Activated T-cell treated with anti-CD3 and anti-CD28 coated beads for 48 hours (primary cell): Measurements from ENCODE around the gene GOLGA8S.
"Not testable (repeated sequence)": the region's sequence is repeated elsewhere in the genome, so short reads cannot be mapped to it uniquely, and the experiment has no call there.

Experiments
- DNase-seq: peaks from one replicate; pipeline ENCODE4 v3.0.0-alpha.2; 2020; ENCODE audit warnings: low read depth

GOLGA8S gene, protein sequence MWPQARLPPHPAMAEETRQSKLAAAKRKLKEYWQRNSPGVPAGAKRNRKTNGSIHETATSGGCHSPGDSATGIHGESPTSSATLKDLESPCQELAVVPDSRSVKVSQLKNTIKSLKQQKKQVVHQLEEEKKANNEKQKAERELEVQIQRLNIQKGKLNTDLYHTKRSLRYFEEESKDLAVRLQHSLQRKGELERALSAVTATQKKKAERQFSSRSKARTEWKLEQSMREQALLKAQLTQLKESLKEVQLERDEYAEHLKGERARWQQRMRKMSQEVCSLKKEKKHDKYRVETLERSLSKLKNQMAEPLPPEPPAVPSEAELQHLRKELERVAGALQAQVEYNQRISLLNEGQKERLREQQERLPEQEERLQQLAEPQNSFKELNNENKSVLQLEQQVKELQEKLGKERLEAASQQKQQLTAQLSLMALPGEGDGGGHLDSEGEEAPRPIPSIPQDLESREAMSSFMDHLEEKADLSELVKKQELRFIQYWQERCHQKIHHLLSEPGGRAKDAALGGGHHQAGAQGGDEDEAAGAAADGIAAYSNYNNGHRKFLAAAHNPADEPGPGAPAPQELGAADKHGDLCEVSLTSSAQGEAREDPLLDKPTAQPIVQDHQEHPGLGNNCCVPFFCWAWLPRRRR

DNA sequence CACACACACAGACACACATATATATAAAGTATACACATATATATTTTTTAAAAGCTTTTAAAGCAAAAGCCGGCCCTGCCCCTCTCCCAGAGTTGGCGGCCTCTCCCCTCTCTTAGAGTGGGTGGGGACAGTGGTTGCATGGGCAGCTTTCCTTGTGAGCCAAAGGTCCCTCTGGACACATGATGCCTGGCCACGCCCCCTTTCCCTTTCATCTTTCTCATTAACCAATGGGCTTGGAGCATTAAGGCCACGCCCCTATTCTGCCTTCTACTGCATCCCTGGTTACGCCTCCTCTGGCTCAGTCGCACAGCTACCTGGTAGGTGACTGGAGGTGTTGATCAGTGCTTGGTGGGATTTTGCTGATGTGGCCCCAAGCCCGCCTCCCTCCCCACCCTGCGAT lies at the start of gene GOLGA8S:
Gene GOLGA8S (plus strand): TSS at position 301 of the 400 bp plus-strand sequence. CDS start 62 bp downstream, at position 363.
- not testable (repeated sequence) for DNase-seq

DNA sequence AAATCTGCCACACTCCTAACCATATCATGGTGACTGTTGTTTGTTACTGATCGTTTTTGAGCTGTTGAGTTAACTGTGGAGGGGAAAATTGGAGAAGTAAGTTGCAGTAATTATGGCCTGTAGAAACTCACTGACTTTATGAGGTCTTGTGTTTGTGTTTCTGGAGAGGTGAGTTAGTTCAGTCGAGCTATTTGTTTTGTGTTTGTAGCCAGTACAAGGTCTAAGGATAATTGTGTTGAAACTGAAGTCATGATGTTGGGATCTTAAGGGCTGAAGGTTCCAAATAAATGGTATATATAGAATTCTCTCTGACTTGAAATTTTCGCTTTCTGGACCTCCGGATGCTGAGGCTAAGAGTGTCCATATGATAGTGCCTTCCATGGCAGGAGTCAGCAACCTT lies 49.7 kb upstream of the GOLGA8S start:
- DNase-seq = not testable (repeated sequence)

DNA sequence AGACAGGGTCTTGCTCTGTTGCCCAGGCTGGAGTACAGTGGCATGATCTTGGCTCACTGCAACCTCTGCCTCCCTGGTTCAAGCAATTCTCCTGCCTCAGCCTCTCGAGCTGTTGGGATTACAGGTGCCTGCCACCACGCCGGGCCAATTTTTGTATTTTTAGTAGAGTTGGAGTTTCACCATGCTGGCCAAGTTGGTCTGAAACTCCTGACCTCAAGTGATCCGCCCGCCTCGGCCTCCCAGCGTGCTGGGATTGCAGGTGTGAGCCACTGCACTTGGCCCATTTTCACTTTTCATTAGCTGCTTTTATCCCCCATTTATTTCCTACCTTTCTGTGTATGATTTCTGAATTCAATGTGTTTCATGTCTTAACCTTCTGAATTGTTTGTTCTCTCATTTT lies 48.6 kb upstream of the GOLGA8S start:
- not testable (repeated sequence) for DNase-seq

DNA sequence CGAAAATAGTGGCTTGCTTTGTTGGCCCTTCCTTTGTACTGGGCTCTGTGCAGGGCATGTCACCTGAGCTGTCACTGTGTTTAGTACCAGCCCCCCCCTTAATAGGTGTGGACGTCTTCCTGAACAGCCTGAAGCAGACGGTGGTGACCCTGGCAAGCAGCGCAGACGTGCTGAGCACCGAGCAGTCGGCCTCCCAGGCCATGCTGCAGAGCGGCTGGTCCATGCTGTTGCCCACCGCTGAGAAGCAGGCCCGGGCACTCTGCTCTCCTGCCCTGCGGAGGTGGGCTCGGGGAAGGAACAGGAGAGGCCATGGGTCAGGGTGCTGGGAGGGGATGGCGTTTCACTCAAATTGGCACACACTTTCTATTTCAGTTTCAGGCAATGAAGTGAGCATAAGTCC lies 43.3 kb upstream of the GOLGA8S start:
- DNase-seq = not testable (repeated sequence)

DNA sequence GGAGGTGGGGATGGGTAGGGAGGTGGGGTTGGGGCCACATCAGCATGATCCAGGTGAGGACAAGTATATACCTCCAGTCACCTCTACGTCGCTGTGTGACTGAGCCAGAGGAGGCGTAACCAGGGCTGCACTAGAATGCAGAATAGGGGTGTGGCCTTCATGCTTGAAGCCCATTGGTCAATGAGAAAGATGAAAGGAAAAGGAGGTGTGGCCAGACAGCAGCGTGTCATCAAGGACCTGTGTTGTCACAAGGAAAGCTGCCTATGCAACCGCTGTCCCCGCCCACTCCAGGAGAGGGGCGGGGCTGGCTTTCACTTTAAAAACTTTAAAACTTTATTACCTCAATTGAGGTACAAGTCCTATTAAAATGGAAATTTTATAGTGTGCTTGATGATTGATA lies 20.5 kb upstream of the GOLGA8S start, which contains the start of gene GOLGA6L26:
Gene GOLGA6L26 (minus strand): TSS at position 101 of the 400 bp plus-strand sequence. CDS start 61 bp downstream, at position 40.
- DNase-seq = not testable (repeated sequence)

DNA sequence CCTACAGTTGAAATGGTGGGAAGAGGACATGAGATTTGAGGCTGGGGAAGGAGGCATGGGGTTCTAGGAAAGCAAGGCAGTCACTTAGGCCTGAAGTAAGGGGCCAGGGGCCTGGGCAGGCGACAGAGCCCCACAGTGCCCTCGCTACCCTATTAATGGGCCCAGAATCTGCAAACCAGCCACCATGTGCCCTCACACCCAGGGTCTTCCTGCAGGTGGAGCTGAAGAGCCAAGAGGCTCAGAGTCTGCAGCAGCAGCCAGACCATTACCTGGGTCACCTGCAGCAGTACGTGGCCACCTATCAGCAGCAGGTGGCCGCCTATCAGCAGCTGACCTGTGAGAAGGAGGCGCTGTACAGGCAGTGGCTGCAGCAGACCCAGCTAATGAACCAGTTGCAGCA lies 8.1 kb downstream of the GOLGA8S start:
- not testable (repeated sequence) for DNase-seq

DNA sequence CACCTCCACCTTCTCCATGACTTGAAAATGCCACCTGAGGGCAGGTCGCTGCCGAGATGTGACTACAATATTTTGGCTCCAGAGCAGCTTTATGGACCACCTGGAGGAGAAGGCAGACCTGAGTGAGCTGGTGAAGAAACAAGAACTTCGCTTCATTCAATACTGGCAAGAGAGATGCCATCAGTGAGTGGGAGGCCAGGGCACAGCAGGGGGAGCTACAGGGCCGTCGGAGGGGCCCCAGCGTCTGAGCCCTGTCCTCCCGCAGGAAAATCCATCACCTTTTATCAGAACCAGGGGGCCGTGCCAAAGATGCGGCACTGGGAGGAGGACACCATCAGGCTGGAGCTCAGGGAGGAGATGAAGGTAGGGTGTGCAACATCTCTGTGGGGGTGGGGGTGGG lies 9.7 kb downstream of the GOLGA8S start:
- not testable (repeated sequence) for DNase-seq

DNA sequence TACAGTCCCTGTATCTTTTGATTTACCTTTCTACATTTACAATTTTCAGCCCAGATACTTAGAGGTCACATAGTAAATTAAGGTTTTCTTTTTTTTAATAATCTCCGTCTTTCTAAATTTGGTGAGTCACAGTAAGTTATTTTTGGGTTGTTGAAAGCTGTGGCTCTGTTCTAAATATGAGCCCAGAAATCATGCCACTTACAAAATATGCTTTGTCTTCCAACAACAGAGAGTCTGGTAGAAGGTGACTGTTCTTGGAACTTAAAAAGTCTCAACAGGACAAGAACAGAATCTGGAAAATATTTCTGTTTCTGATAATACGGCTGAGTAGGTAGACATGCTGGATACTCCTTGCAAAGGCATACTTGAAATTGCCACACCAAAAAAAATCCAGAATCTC lies 16.0 kb downstream of the GOLGA8S start:
- no peak for DNase-seq

DNA sequence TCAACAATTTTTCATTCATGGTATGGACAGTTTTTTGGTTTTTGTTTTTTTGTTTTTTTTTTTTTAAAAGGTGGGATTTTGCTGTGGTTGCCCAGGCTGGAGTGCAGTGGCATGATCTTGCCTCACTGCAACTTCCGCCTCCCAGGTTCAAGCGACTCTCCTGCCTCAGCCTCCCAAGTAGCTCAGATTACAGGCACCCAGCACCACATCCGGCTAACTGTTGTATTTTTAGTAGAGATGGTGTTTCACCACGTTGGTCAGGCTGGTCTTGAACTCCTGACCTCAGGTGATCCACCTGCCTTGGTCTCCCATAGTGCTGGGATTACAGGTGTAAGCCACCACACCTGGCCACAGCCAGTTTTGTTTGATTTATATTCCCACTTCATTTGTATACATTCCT lies 16.6 kb downstream of the GOLGA8S start:
- not testable (repeated sequence) for DNase-seq

DNA sequence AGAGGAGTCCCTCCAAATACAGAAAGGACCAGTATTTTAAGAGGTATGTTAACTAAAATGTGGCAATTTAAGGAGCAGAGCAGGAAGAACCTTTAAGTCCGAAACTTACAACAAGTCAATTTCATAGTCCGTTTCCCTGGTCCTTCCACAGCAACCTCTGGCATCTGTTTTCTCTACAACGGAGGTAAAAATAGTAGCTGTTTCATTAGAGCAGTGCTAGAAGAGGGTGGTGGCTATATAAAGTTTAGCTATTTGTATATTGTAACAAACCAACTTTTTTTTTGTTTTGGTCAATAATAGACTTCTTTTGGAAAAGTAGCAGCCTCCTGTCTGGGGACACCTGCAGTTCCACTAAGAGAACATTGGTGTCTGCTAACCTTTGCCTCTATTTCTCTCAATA lies 17.3 kb downstream of the GOLGA8S start:
- not testable (repeated sequence) for DNase-seq

DNA sequence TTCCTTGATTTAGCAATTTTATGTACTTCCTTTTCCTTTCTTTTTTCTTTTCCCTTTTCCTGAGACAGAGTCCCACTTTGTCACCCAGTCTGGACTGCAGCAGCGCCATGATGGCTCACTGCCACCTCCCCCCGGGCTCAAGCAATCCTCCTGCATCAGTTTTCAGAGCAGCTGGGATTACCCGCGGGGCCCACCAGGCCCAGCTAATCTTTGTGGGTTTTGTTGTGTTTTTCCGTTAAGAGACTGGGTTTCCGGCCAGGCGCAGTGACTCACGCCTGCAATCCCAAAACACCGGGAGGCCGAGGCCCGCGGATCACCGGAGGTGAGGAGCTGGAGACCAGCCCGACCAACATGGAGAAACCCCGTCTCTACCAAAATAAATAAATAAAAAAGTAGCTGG lies 17.7 kb downstream of the GOLGA8S start:
- DNase-seq = no peak

DNA sequence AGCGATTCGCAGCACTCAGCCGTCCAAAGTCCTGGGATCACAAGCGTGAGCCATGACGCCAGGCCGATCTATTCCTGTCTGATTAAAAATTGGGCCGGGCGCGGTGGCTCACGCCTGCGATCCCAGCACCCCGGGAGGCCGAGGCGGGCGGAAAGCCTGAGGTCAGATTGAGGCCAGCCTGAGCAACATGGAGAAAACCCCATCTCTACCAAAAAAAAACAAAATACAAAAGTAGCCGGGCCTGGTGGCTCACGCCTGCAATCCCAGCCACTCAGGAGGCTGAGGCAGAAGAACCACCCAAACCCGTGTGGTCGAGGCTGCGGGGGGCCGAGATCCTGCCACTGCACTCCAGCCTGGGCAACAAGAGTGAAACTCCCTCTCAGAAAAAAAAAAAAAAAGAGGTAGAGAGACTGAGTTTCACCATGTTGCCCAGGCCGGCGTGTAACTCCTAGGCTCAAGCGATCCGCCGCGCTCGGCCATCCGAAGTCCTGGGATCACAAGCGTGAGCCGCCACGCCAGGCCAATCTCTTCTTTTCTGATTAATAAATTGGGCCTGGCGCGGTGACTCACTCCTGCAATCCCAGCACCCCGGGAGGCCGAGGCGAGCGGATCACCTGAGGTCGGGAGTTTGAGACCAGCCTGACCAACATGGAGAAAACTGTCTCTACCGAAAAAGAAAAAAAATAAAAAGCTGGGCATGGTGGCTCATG lies 18.5 kb downstream of the GOLGA8S start:
- DNase-seq = not testable (repeated sequence)

DNA sequence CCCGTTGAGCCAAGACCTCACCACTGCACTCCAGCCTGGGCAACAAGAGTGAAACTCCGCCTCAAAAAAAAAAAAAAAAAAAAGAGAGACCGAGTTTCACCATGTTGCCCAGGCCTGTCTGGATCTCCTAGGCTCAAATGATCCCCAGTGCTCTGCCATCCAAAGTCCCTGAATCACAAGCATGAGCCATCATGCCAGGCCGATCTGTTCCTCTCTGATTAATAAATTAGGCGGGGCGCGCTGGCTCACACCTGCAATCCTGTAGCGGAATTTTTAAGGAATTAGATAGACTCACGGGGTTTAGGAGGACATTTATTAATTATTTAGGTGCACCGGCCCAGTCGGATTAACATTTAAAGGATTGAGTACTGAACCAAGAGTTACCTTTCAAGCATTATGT lies 19.7 kb downstream of the GOLGA8S start:
- DNase-seq = not testable (repeated sequence)

DNA sequence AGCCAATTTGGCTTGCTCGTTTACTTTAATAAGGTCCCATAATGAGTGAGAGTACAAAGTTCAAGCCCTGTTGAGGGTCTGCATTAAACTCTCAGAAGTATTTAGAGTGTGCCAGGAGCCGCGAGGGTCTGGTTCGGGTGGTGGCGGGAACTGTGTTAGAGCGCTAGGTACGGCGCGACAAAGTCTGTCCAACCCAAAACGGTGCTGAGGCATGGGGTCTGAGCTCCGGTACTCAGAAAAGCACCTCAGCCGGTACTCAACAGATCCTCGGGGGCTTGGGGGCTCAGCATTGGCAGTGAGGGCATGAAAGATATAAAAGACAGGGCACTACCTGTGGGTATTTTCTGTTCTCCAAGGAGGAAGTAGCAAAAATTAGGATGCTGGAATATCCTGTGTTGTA lies 24.4 kb downstream of the GOLGA8S start:
- DNase-seq = not testable (repeated sequence)

DNA sequence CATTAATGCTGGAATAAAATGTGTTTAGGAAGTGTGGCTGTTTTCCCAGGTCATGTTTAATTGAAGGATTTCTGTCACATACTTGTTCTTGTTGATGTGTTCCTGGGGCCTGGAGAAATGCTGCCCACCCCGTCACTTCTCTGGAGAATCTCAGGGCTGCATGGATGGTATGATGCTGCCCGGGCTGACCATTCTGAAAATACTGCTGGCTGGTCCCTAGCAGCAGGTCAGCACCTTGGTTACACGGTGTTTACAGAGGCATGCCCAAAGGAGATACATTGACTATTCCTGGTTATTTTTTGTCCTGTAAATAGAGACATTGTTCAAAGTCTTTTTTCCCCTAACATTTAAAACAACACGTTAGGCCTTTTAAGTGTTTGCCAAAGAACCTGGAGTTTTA lies 26.2 kb downstream of the GOLGA8S start:
- DNase-seq = not testable (repeated sequence)

DNA sequence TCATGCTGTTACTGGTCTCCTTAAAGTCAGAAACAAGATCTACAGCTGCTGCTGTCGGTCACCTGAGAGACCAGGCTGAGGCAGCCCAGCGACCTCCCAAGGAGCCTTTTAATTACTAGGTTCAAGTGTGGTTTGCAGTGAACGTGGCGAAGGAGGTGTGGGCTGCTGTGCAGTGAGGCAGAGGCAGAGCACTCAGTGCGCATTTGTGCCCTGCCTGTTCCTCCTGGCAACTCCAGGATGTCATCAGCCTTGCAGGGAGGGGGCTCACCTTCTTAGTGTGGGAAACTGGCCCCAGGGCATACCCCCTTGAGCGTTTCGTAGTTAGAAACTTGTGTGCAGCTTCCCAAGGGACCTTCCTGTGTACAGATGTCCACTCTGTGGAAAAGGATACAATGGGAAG lies 26.6 kb downstream of the GOLGA8S start:
- DNase-seq = not testable (repeated sequence)

DNA sequence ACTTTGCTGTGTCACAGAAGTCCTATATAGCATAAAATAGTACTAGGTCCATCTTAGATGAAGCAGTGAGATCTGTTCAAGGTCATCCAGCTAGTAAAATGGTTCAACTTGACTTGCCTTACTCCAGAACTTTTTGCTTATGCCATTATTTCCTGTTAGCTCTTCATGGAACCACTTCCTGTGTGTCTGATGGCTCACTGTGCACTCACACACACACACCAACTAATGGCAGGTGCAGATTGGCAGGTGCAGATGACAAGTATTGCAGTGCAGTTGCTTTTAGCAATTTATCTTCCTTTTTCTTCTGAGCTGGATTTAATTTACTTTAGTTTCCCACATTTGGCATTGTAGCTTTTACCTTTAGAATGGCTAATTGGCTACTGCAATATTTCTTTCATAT lies 29.8 kb downstream of the GOLGA8S start:
- DNase-seq = no peak

DNA sequence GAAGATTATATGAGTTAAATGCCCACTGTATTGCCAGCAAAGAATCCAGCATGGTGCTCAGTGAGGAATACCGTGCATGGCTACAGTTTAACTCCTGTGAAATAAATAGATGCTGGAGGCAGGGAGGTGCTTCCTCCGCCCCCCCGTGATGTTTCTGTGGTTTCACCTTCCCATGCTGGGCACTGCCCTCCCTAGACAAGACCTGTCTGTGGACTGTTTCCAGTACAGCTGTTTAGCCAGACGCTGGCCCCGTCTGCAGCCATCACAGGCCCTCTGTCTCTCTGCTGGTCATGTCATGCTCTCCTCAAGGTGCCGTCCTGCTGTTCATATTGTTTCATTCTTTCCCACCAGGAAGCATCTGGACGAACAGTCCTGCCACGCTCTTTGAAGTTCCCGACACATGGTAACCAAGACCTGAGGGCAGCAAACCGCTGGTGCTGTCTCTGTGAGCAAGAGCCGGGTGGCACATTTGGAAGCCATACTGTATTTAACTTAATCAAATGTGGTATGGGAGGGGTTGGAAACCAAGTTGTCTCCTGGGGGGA lies 31.4 kb downstream of the GOLGA8S start:
- no peak for DNase-seq

DNA sequence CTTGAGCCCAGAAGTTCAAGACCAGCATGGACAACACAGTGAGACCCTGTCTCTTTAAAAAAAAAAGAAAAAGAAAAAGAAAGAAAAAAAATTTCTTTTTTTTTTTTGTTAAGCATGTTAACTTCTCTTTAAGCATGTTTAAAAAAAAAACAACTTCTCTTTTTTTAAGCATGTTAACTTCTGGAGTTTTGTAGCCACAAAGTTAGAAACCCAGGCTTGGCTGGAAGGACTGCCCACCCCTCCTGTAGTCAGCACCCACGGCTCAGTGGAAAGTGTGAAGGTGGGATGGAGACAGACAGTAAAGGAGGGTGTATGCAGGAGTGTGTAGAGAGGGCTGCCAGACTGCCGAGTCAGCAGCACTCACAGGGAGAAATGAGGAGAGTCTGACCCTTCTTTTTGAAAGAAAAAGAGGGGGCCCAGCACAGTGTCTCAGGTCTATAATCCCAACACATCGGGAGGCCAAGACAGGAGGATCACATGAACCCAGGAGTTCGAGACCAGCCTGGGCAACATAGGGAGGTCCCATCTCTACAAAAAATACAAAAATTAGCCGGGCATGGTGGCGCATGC lies 33.2 kb downstream of the GOLGA8S start:
- DNase-seq = no peak

DNA sequence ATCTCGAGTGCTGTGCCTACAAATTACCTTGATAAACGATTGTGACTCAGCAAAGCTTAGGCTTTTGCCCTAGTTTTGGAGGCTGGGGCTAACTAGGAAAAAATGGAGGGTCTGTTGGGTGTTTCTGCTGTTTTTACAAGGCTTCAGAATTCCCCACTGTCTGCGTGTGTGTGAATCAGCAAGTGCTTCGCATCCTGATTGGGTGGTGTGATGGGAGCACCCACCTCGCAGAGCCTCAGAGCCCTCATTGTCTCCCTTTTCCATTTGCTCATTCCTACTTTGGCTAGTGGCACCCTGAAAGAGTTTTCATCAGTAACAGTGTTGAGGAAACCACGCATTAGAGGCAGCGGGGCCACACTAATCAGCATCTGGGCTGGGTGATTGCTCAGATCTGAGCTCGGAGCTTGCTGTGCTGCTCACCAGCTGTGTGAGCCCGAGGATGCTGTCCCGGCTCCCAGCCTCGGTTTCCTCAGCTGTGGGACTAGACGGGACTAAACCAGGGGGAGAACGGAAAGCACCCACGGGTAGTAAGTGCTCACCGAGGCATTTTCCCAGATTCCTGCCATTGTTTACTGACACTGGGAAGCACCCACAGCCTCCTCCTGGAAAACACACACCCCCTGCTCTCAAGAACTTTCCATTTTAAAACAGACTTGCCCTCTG lies 40.6 kb downstream of the GOLGA8S start:
- DNase-seq = no peak

DNA sequence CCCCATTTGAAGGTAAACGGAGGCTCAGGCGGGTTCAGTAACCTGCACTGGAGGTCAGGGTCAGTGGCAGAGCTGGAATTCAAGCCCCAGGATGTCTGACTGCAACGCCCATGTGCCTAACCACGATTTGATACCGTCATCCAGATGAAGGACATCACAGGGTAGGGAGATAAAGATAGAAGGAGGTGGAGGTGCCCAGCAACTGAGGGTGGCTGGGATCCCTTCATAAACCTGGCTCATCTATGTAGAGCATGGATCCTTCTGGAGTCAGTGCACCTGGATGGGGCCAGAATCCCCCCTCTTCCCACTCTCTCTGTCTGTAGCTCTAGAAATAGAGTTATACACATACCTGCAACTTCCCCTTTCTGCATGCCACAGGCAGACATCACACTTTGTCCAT lies 41.3 kb downstream of the GOLGA8S start:
- no peak for DNase-seq
